Stomach (tissue), 9 donors: ENCODE measurements around the gene ACOXL. TPM values are rescaled to one million over a fixed set of nuclear protein-coding genes. Genes with fewer than 3 reads are reported as not detected.

Experiments
- DNase-seq, 2 donors: peaks; one replicate each; pipeline versions ENCODE4 v3.0.0 to v3.0.0-alpha.2; 2013 to 2019
- H3K27ac ChIP-seq, 5 donors: fragments of 200-600 bp in 4 of 5; sonication (generic) in 4 of 5; one replicate each; pipeline ENCODE4 v1.5.1; 2013 to 2019; ENCODE audit warnings: mild to moderate bottlenecking in 1 of 5, moderate library complexity in 1 of 5
- H3K27me3 ChIP-seq, 3 donors: fragments of 200-600 bp; sonication (generic); one replicate each; pipeline ENCODE4 v1.5.1; 2017 to 2019; ENCODE audit warnings: mixed run types in 1 of 3
- H3K36me3 ChIP-seq, 4 donors: fragments of 200-600 bp; sonication (generic); 1 replicate in 3 of 4; 2 replicates in 1 of 4; pipeline ENCODE4 v1.5.1; 2016 to 2019
- H3K4me1 ChIP-seq, 4 donors: fragments of 200-600 bp; sonication (generic); one replicate each; pipeline ENCODE4 v1.5.1; 2016 to 2019
- H3K4me3 ChIP-seq, 4 donors: fragments of 200-600 bp; sonication (generic) in 3 of 4; one replicate each; pipeline ENCODE4 v1.5.1; 2016 to 2019; ENCODE audit warnings: mild to moderate bottlenecking in 1 of 4
- H3K9me3 ChIP-seq, 4 donors: fragments of 200-600 bp; sonication (generic); one replicate each; pipeline ENCODE4 v1.5.1; 2016 to 2019
- EP300 ChIP-seq: sonication (generic); formaldehyde crosslinking; IDR thresholded peaks from one replicate; pipeline ENCODE4 v1.6.1; 2017; ENCODE audit warnings: antibody characterized with exemption
- POLR2A ChIP-seq, 4 donors: fragments of 450-650 bp; IDR thresholded peaks; one replicate each; pipeline ENCODE4 v1.6.1; 2016; ENCODE audit warnings: antibody characterized with exemption in 4 of 4, control low read depth in 2 of 4, mild to moderate bottlenecking in 1 of 4, moderate library complexity in 1 of 4
- POLR2AphosphoS5 ChIP-seq, 3 donors: sonication (generic); formaldehyde crosslinking; IDR thresholded peaks; one replicate each; pipeline ENCODE4 v1.6.1; 2016; ENCODE audit warnings: antibody characterized with exemption in 3 of 3
- WGBS, 5 donors: extraction: QIAGEN DNeasy Blood & Tissue Kit in 3 of 5; methylation state at CpG; one replicate each; pipeline versions ENCODE4 v1.1.5 to v1.1.7; 2013 to 2018; 5-methylcytosine and 5-hydroxymethylcytosine counted together
- intact Hi-C: fragments of 100-400 bp; cut with DNase I; formaldehyde crosslinking; loops from one replicate; pipeline ENCODE4 v1.15.1; 2023; ENCODE audit warnings: low total_unique reads
- polyA plus RNA-seq, 3 donors: library from polyadenylated mRNA; stranded (reverse); fragments of 200-250 nt; gene quantifications; one replicate each; pipeline ENCODE4 v1.2.3, GENCODE V29; 2013
- total RNA-seq, 5 donors: library from RNA; depleted of rRNA; stranded (reverse); fragments of >200 nt; gene quantifications; one replicate each; pipeline versions ENCODE4 v1.1.0 to v1.2.3, GENCODE V29; 2014 to 2016
- TF ChIP-seq, protein P1 (sequence below), 7 experiments: fragments of 450-650 bp in 4 of 7; fragments of 200-600 bp in 3 of 7; sonication (generic) in 3 of 7; IDR thresholded peaks; one replicate each; pipeline ENCODE4 v1.5.1; 2016 to 2019; ENCODE audit warnings: antibody characterized with exemption in 7 of 7, control low read depth in 2 of 7, mild to moderate bottlenecking in 1 of 7
- donor health status: healthy with polysubstance abuse.
- donor health status: Bipolar disorder and iron deficiency.
- donor health status: healthy.

ACOXL gene
- total and polyA plus RNA-seq, 8 donors = 0.10 to 1.3 (median 0.45) TPM; not detected in 3

DNA sequence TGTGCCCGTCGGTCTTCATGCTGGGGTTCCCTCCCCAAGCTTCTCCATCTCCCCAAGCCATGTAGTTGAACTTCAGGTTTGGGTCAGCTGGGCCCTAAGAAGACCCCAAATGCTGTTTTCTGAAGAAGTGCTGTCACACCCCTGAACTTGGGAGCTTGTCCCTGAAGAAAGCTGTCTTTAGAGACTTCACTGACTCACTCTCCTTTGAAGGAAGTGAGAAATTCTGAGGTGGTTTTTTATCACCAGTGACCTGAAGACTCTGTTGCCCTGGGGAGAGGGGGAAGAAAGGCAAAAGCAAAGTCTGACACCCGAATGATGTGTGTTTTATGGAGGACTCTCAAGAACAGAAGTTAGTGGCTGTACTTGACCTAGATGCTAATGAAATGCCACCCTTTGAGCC, 304.8 kb downstream of the ACOXL start:
- Histone ChIP-seq H3K4me3 (no peak overlapping the region), H3K9me3 (no peaks in the 10 kb centered on the region), H3K27me3 (peaks cover 0 to 12% (median 0%) of the 10 kb centered on the region in 3 donors), H3K36me3 (no peaks in the 10 kb centered on the region), H3K4me1 (peaks cover 0 to 9% (median 0%) of the 10 kb centered on the region in 4 donors), H3K27ac (no peak overlapping the region)
- no peak for DNase-seq
- WGBS, 5 donors = 87 to 95% (median 91%) methylated on average over 3 of the region's 3 CpGs
- TF ChIP-seq, protein P1, sequence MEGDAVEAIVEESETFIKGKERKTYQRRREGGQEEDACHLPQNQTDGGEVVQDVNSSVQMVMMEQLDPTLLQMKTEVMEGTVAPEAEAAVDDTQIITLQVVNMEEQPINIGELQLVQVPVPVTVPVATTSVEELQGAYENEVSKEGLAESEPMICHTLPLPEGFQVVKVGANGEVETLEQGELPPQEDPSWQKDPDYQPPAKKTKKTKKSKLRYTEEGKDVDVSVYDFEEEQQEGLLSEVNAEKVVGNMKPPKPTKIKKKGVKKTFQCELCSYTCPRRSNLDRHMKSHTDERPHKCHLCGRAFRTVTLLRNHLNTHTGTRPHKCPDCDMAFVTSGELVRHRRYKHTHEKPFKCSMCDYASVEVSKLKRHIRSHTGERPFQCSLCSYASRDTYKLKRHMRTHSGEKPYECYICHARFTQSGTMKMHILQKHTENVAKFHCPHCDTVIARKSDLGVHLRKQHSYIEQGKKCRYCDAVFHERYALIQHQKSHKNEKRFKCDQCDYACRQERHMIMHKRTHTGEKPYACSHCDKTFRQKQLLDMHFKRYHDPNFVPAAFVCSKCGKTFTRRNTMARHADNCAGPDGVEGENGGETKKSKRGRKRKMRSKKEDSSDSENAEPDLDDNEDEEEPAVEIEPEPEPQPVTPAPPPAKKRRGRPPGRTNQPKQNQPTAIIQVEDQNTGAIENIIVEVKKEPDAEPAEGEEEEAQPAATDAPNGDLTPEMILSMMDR (IDR thresholded peaks at IDR 0.05) = no peak
- intact Hi-C loops = no loop called here

- TF ChIP-seq, protein P1 (IDR thresholded peaks at IDR 0.05) = no peak
- TF ChIP-seq EP300 (no peak), POLR2A (IDR thresholded peaks at IDR 0.05) (no peak), POLR2AphosphoS5 (IDR thresholded peaks at IDR 0.05) (no peak)
- Histone ChIP-seq H3K27me3 (peaks cover 0 to 12% (median 0%) of the 10 kb centered on the region in 3 donors), H3K9me3 (no peaks in the 10 kb centered on the region), H3K4me1 (no peaks in the 10 kb centered on the region), H3K27ac (no peak overlapping the region), H3K36me3 (no peaks in the 10 kb centered on the region), H3K4me3 (no peak overlapping the region)
- peak in 1 of 2 donors; percentile 14 for DNase-seq
- intact Hi-C loops = no loop called here
- WGBS, 5 donors = 57 to 65% (median 64%) methylated on average over 5 of the region's 5 CpGs
Measured at GRCh38 chr2:111039628-111040383, 307.4 kb downstream of the ACOXL start.

GRCh38 chr2:111041398-111042202, 309.2 kb downstream of the ACOXL start:
- Histone ChIP-seq H3K36me3 (no peaks in the 10 kb centered on the region), H3K27ac (no peak overlapping the region), H3K27me3 (peaks cover 0 to 12% (median 0%) of the 10 kb centered on the region in 3 donors), H3K9me3 (no peaks in the 10 kb centered on the region), H3K4me3 (no peak overlapping the region), H3K4me1 (no peaks in the 10 kb centered on the region)
- 83 to 92% (median 88%) methylated on average over 10 to 12 of the region's 12 CpGs for WGBS, 5 donors
- no peak for DNase-seq
- no peak for TF ChIP-seq POLR2A (IDR thresholded peaks at IDR 0.05)
- no peak for TF ChIP-seq POLR2AphosphoS5 (IDR thresholded peaks at IDR 0.05)
- TF ChIP-seq, protein P1 (IDR thresholded peaks at IDR 0.05) = no peak
- no peak for TF ChIP-seq EP300
- intact Hi-C loops = no loop called here

GRCh38 chr2:111042261-111042660, 309.9 kb downstream of the ACOXL start:
- no peaks in the 10 kb centered on the region for H3K36me3 ChIP-seq
- TF ChIP-seq POLR2A (IDR thresholded peaks at IDR 0.05) (no peak), EP300 (no peak), POLR2AphosphoS5 (IDR thresholded peaks at IDR 0.05) (no peak)
- TF ChIP-seq, protein P1 (IDR thresholded peaks at IDR 0.05) = no peak
- no peak overlapping the region for H3K27ac ChIP-seq
- peaks cover 0 to 12% (median 0%) of the 10 kb centered on the region in 3 donors for H3K27me3 ChIP-seq
- intact Hi-C loops = no loop called here
- WGBS, 5 donors = 90 to 94% (median 91%) methylated on average over 6 of the region's 6 CpGs
- no peak overlapping the region for H3K4me3 ChIP-seq
- H3K4me1 ChIP-seq = no peaks in the 10 kb centered on the region
- H3K9me3 ChIP-seq = no peaks in the 10 kb centered on the region
- no peak for DNase-seq
